Activated gamma-delta T cell treated with anti-CD3 and anti-CD28 coated beads, Interleukin-2, amount 50 U/mL, for 16 hours (primary cell): ENCODE measurements around the gene CA5A.
"Not testable (repeated sequence)": the region's sequence is repeated elsewhere in the genome, so short reads cannot be mapped to it uniquely, and the experiment has no call there.

Experiments
- DNase-seq: peaks from one replicate; pipeline ENCODE4 v3.0.0-alpha.2; 2020; ENCODE audit warnings: low read depth

CA5A gene

DNA sequence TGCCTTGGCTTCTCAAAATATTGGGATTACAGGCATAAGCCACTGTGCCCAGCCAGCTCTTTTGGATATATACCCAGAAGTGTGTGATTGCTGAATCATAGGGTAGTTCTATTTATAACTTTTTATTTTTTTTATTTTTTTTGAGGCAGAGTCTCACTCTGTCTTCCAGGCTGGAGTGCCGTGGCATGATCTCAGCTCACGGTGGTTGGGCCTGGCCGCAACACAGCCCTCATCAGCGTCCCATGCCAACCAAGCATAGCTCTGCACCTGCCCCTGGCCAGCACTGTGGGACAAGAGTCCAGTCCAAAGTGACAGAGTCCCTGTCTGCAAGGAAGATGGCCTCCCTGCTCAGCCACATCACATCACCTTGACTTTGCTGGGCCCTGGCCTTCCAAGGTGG, 42.3 kb downstream of the CA5A start:
- DNase-seq = not testable (repeated sequence)

DNA sequence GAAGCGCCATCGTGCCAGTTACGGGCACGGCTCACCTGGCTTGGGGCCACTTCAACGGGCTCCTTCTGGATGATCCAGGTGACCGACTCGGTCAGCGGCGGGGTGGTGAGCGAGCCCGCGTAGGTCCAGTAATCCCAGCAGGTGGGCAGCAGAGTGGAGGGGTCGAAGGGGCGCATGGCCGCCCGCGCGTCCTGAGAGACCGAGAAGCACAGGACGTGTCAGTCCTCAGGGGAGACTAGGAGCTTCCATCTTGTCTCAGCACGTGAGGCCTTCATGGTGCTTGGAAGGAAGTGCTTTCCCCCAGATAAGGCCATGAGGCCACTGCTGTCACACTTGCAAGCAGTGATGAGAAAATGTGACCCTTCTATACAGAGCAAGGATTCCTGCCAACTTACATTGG, 44.6 kb downstream of the CA5A start:
- no peak for DNase-seq

DNA sequence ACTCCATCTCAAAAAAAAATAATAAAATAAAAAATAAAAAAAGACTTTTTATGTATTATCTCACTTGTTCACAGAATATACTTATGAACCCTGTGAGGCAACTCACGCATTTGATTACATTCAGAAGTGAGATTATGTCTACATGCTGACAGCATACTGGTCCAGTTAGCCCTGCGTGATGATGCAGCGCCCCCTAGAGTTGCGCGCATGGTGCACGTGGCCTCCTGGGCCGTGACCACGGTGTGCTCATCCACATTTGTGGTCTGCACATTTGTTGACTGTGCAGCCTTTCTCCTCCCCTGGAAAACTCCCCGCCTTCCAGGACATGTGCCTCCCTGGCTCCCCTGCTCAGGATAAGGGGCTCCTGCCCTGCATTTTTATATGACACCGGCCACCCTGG, 46.6 kb downstream of the CA5A start:
- not testable (repeated sequence) for DNase-seq

DNA sequence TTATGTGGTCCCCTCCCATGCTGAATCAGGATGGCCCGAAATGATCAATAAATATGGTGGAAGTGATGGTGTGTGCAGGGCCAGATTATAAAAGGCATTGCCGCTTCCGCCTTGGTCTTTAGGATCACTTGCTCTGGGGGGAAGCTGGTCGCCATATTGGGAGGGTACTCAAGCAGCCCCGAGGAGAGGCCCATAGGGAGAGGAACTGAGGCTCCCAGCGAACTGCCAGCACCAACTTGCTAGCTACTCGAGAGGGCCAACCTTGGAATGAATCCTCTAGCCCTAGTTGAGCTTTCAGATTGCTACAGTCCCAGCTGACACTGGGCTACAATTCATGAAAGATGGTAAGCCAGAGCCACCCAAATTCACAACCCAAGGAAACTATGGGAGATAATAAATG, 48.0 kb downstream of the CA5A start:
- not testable (repeated sequence) for DNase-seq

DNA sequence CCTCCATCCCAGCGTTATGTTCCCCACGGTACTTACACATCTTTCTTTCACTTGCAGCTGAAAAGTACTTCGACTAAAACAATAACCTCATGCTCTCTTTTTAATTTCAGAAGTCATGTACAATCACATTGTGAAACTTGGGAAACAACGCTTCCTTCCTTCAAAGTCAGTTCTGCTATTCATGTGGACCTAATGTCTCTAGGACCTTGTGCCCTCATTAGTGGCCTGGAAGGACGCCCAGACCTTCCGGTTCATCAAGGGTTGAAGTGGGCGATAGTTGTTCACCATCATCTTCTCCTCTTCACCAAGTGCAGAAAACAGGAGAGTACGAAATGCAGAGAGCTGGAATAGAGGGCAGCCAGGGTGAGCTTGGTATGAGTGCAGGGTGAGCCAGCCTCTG, 48.4 kb downstream of the CA5A start:
- DNase-seq = not testable (repeated sequence)

DNA sequence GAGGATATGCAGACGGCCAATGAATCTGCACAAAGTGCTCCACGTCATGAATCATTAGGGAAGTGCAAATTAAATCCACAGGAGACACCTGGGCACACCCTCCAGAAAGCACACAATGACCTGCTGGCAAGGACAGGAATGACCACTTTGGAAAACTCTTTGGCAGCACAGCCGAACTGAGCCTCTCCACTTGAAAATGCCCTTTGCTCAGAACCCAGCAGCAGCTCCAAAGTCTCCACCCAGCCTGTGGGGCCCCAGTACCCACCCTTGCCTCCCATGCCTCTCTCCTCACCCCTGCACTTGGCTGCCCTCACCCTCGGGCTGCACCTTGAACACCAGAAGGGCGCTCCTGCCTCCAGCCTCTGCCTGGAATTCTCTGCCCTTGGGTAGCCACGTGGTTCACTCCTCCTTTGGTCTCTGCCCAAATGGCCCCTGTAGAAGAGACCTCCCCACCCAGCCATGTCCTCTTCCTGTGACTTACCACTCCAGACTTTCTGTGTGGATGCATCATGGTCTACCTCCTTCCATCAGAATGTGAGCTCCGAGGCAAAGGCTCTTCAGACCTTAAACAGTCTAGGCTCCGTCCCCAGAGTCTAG, 50.9 kb downstream of the CA5A start:
- not testable (repeated sequence) for DNase-seq

DNA sequence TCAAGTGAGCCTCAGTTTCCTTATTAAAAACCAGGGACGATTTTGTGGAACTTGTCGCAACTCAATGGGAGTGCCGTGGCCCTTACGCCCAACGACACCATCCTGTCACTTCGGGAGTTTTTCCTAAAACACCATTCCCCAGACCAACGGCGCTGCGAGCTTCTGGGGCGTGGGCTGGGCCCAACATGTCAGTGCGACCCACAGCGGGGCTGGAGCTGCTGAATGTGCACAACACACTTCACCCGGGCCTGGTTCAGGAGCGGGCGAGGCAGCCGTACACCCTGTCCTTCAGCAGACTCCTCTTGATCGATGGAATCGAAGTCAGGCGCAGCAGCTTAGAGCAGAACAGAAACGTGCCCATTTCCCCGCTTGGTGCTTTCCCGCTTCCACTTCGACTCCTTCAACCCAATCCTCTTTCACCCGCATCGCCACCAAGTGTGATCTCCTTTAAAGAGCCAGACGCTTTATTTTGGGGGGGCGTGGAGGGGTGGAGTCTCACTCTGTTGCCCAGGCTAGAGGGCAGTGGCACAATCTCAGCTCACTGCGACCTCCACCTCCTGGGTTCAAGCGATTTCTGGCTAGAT, 53.8 kb downstream of the CA5A start:
- no peak for DNase-seq

DNA sequence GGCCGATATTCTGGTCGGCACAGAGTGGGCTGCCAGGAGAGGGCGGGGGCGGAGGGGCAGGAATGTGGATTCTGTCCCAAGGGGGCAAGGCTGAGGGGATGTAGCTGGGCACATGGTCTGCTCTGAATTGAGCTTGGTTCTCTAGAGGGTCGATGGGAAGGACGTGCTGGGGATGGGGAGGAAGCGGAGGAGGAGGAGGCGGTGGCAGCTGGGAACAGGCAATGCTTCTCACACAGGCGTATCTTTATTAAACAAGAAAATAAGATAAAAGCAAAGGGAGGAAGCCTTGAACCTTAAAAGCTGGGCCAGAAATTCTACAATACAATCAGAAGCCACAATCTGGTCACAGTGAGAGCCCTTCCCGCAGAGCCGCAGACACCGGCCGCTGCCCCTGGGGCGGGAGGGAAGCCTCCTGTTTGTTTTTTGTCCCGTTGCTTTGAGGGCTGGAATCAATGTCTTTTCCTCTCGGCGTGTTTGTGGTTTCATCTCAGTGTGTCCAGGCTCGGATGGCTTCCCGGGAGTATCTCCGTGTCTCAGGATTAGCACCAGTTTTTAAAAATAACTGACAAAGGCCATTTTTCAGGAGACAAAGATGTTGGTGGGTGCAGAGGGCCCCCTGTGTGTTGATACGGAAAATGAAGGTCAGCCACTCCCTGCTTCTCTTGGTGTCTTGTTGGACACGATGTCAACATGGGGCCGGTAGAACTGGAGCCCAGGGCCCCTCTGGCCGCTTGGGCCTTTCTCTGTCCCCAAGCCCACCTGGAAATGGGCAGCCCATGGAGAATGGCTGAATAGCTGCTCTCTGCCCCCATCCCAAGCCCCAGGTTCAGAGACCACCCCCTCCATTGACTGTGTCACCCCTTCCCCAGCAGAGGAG, 54.8 kb downstream of the CA5A start:
- DNase-seq = no peak

DNA sequence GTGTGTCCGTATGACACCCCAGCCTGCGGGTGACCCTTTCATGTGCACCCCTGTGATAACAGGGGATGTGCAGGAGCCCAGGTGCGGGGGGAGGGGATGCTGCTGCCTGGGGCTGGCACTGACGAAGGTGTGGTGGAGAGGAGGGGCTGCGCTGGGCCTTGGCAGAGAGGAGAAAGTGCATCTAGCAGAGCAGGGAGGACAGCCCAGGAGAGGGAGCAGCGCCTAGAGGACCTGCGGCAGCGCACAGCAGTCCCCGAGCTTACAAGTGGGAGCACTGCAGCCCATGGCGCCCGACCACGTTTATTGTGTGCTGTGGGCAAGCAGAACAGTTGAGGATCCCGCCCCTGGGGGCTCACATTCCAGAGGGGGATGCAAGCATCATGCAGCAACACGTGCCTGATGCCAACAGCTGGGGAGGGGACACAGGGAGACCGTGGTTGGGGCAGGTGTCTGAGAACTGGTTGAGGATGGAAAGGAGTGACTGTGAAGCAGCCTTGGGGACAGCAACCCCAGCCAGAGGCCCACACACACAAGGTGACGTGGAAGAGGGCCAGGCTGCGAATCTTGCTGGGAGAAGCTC, 56.1 kb downstream of the CA5A start:
- no peak for DNase-seq

DNA sequence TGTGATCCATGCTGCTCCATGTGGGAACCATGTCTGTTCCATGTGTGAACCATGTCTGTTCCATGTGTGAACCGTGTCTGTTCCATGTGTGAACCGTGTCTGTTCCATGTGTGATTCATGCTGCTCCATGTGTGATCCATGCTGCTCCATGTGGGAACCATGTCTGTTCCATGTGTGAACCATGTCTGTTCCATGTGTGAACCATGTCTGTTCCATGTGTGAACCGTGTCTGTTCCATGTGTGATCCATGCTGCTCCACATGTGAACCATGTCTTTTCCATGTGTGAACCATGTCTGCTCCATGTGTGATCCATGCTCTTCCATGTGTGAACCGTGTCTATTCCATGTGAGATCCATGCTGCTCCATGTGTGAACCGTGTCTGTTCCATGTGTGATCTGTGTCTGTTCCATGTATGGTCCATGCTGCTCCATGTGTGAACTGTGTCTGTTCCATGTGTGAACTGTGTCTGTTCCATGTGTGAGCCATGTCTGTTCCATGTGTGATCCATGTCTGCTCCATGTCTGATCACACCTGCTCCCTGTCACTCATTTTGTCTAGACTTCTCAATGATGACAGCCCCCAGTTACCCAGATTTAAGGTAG, 56.8 kb downstream of the CA5A start:
- not testable (repeated sequence) for DNase-seq

DNA sequence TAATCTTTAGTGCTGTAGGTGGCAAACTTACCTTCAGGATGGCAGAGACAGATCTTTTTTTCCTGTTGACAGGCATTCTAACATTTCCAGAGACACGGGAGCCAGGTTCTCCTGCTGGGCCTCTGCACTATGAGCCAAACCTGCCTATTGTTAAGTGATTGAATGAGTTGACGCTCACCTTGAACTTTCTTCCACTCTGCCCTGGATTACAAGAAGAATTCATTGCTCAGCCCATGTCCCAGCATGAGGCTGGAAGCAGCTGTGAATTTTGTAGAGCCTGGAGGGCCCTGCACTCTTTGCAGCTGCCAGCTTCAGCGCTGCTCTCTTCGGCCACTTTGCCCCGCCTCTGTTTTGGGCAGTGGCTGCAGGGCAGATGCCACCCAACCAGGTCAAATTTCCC, 57.6 kb downstream of the CA5A start:
- DNase-seq = no peak

DNA sequence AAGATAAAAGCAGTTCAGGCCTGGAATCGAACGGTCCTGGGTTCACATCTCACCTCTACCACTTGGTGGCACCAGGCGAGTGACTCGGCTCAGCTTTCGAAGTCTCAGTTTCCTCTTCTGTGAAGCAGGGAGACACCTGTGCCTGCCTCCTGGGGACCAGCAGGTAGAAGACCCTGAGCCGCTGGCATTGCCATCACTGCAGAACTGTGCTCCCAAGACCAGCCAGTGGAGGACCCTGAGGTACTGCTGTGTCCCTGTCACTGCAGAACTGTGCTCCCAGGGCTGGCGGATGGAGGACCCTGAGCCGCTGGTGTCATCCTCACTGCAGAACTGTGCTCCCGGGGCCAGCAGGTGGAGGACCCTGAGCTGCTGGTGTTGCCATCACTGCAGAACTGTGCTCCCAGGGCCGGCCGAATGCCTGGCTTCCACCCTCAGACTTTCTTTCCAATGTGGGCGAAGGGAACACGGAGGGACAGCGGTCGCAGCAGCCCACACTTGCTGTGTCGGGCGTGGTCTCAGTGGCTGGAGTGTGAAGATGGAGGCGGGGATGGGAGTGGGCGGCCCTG, 58.3 kb downstream of the CA5A start:
- no peak for DNase-seq

DNA sequence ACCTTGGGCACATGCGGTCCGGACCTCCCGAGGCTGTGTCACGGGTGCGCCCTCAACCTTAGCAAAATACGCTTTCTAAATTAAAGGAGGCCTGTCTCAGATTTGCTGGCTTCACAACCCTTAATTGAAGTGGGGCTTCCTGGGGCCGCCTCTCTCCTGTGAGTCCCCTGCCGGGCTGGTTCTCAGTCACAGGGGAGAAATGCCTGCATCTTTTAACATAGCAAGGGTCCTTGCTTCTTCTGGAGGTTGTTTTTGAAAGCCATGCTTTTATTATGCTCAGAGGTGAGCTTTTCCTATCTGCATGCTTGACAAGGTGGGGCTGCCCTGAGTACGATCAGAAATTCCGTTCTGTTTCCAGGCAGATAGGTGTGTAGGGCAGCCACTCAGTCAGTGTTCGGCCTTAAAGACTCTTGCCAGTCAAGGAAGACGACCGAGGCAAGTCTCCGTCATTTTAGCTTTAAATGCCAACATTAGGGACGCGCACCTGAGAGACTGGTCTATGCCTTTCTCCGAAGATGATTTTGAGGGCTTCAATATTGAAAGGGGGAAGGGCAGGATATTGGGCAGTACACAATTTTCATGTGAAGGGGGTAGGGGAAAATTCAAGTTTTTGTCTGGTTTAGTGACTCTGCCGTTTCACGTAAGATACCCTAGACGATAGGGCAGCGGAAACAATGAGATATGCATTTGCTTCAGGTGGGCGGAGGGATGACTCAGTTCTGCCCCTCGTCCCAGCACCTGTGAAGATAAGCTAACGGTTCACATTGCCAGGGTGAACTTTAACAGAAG, 61.5 kb downstream of the CA5A start:
- DNase-seq = peak; percentile 58

DNA sequence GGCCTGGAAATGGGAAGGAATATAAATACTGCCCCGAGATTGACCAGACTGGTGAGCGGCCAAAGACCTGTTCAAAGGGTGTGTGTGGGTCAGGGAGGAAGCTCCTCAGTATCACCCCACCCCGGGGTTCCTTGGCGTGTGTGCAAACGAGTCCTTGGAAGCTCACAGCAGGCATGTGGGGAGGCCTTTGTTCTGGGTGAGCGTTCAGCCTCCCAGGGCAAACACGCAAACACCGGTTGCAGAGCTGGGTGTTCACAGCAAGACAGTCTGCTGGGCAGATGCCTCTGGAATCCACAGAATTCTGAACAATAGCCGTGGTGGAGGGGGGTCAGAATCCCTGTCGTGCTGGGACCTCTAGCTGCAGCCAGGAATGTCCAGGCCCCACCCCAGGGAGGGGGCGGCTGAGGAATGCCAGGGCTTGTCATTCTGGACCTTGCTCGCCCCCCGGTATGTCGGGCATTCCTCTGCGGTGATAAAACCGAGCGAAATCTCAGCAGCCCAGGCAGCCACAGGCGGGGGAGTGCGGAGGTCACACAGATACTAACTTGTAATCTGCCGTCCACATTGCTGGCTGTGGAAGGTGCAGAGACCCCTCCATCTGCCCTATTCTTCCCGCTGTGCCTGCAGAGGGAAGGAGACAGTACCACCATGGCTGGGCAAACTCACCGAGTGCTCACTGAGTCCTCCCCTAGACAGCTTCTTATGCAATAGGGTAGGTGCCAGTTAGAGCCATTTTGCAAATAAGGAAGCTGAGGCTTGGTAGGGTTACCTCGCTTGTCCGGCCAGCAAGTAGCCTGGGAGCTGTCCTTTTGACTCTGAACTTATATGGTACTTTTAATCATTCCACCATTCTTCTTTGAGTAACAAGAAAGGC, 65.7 kb downstream of the CA5A start:
- DNase-seq = not testable (repeated sequence)

DNA sequence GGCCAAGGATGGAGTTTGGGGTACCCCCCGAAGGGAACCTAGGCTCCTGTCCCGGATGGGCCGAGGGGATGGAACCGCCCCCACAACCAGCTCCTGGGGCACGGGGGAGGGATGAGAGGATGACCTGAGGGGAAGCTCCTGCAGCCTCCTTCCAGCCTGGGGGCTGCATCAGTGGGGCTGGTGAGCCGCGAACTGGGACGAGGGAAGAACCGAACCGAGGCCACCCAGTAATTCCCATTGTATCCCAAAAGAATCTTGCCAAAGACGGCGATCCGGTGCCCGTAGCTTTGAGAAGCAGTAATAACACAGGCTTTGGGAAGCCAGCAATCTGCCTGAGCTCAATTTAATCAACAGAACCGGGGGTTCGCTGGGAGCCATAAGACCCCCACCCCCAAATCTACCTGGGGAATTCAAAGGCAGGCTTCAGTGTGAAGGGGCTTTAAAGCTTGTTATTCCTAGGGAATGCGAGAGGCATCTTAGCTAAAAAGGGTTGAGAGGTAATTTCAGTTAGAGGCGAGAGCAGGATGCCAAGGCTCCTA, 66.4 kb downstream of the CA5A start:
- DNase-seq = not testable (repeated sequence)

DNA sequence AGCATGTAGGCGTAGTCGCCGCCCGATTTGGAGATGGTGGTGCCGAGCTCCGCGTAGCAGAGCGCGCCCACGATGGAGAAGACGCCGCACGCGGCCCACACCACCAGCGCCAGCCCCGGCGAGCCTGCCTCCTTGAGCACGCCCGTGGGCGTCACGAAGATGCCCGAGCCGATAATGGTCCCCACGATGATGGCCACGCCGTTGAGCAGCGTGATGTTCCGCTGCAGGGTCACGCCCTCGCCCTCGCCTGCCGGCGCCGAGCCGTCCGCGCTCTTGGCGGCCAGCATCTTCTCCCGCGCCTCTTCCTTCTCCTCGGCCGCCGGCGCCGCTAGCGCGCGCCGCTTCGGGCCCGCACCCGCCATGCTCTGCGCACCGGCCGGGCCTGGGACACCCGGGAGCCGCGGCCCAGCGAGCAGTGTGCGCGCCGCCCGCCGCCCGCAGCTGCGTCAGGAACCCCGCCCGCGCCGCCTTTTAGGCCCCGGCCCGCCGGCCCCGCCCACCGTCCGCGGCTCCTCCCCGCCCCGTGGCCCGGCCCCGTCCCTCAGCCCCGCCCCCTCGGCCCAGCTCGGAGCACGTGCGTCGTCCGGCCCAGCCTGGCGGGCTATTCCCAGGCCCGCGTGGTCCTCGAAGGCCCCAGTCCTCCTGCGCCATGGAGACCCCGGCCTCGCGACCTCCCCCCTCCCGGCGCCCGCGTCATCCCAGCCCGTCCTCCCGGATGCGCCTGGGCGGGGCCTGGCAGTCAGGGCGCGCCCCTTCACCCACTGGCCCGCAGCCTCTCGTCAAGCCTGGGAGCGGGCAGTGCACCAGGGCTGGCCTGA, 67.1 kb downstream of the CA5A start, which contains the start of gene SLC7A5:
SLC7A5 (minus strand) TSS at position 447 of the 818 bp plus-strand sequence; CDS start at position 362, 85 bp downstream.
- DNase-seq = peak; percentile 83

DNA sequence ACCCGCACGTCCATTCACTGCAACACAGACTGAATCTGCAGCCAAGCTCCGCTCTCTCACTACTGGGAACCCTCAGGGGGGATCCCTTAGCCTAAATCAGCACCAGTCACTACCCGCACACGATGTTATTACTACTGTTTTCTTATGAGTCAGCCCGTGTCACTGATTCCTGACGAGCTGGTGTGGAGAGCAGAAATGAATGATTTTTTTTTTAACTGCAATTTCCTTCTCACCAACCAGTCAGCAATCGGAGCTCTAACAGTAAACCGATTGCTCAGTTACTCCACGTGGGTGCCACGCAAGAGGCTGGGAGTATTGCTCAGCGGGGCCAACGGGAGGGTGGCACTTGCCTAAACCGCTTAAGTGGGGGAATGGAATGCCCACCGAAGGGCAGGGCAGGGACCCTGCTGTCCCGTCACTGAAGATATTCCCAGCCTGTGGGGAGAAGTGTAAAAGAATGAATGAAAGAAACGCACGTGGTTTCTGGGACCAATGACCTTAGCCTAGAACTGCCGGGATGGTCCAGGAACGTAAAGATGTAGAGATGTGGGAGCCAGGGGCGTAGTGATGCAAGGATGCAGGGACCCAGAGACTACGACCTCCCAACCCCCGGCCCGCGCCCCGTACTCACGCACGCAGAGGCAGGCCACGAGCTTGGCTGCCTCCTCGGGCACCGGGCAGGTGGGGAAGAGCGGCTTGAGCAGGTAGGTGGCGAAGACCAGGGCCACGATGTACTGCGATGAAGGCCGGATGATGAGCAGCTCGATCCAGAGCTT, 67.9 kb downstream of the CA5A start:
- DNase-seq = peak; percentile 68

DNA sequence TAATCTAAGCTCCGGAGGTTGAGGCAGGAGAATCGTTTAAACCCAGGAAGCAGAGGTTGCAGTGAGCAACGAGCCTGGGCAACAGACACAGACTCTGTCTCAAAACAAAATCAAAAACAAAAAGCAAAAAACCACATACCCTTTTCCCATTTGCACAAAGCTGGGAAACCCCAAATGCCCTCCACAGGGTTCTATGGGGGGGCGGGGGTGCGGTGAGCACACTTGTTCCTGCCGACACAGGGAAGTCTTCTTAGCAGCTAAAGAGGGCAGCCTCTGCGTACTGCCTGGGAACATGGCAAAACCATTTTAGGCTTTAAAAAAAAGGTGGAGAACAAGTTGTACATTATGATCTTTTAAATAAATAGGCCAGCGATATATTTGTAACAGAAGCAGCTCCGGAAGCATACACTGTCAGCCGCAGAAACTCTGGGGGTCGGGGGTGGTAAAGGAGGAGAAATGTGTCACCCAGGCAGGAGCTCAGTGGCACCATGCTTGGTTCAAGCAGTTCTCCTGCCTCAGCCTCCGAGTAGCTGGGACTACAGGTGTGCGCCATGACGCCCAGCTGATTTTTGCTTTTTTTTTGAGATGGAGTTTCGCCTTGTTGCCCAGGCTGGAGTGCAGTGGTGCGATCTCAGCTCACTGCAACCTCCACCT, 70.3 kb downstream of the CA5A start:
- not testable (repeated sequence) for DNase-seq
